LNCAP (cell line): ENCODE measurements around the gene DOCK1.

Experiments used
- CTCF ChIP-seq: fragments of 450-650 bp; IDR thresholded peaks from 2 replicates; pipeline ENCODE4 v1.5.1; 2017; ENCODE audit warnings: mild to moderate bottlenecking

Gene DOCK1

GRCh38 chr10:127186813-127187212 lies 281.6 kb downstream of the DOCK1 start:
- no peak for TF ChIP-seq CTCF

GRCh38 chr10:127189226-127189625 lies 284.0 kb downstream of the DOCK1 start:
- no peak for TF ChIP-seq CTCF

GRCh38 chr10:127190427-127190826 lies 285.2 kb downstream of the DOCK1 start:
- no peak for TF ChIP-seq CTCF

- TF ChIP-seq CTCF = no peak
Observed at GRCh38 chr10:127193125-127193524, 287.9 kb downstream of the DOCK1 start.

GRCh38 chr10:127194111-127194510 lies 288.9 kb downstream of the DOCK1 start:
- no peak for TF ChIP-seq CTCF

- no peak for TF ChIP-seq CTCF
Observed at GRCh38 chr10:127194599-127194998, 289.4 kb downstream of the DOCK1 start.

- TF ChIP-seq CTCF = no peak
Observed at GRCh38 chr10:127195041-127195506, 289.8 kb downstream of the DOCK1 start.

GRCh38 chr10:127195571-127196281 lies 290.5 kb downstream of the DOCK1 start:
- TF ChIP-seq CTCF = no peak
